Measurements from ENCODE around the gene CEP192. TPM values are rescaled to one million over a fixed set of nuclear protein-coding genes. Genes with fewer than 3 reads are reported as not detected.

CEP192 gene
- total and polyA plus RNA-seq, 2 of the 13 experiments (the other 11 are each of a cell fraction or from before 2014, with no cell fraction given) = 15.3 to 24.7 TPM

GRCh38 chr18:13054336-13054735 is 63.2 kb downstream of the CEP192 start:
- Histone ChIP-seq H4K20me1 (ENCODE audit: insufficient read depth, low read length) (no peaks in the 10 kb centered on the region), H3K27me3 (ENCODE audit: control insufficient read depth in 1 of 2, insufficient read depth in 2 of 2, low read length in 2 of 2) (no peaks in the 10 kb centered on the region), H3K4me2 (ENCODE audit: low read depth, low read length) (no peak overlapping the region), H2AFZ (ENCODE audit: low read length) (no peak overlapping the region), H3K27ac (ENCODE audit: extremely low read length, insufficient read depth, low read length) (no peak overlapping the region), H3K9ac (ENCODE audit: insufficient read depth, low read depth, low read length) (no peak overlapping the region), H3K79me2 (ENCODE audit: insufficient read depth, low read length) (no peaks in the 10 kb centered on the region), H3K4me1 (ENCODE audit: insufficient read depth, low read length) (no peaks in the 10 kb centered on the region), H3K36me3 (replicated peaks in 1 of 2; ENCODE audit: control insufficient read depth in 1 of 2, insufficient read depth in 2 of 2, low read length in 2 of 2) (peaks cover 11 to 84% of the 10 kb centered on the region in 2 experiments), H3K4me3 (replicated peaks in 1 of 3; ENCODE audit: insufficient read depth in 1 of 3, low read depth in 2 of 3, low read length in 3 of 3) (no peak overlapping the region), H3K9me3 (ENCODE audit: low read length) (no peaks in the 10 kb centered on the region)
- DNase-seq (ENCODE audit: low spot score) = no peak
- in situ Hi-C loops (cut with HindIII; ENCODE audit: extremely low pct_ligation_motif_present, low pct_unique_long_range_greater_than_20kb) (no loop called here), intact Hi-C loops (cut with micrococcal nuclease; ENCODE audit: unreplicated experiment) (no loop called here)
- 97% methylated on average over 2 of the region's 2 CpGs for WGBS (ENCODE audit: low lambda C conversion rate)
- no peak for ATAC-seq
- POLR2A ChIA-PET = no interaction called here
- no TSS peak for BruUV-seq (replicated peaks)
- CTCF ChIA-PET (ENCODE audit: low intra/inter-chr PET ratio, low total read pairs) = no interaction called here
- TF ChIP-seq ZMYM2 (CRISPR knock-in tag; IDR thresholded peaks at IDR 0.05) (no peak), BRF2 (CRISPR knock-in tag; IDR thresholded peaks at IDR 0.05) (no peak), HOMEZ (CRISPR knock-in tag; IDR thresholded peaks at IDR 0.05; ENCODE audit: low read depth) (no peak), ZFYVE20 (CRISPR knock-in tag; IDR thresholded peaks at IDR 0.05; ENCODE audit: borderline replicate concordance, low read depth) (no peak), ZNF20 (CRISPR knock-in tag; IDR thresholded peaks at IDR 0.05) (no peak), AGO1 (IDR thresholded peaks at IDR 0.05; ENCODE audit: low read depth, low read length, poor library complexity, severe bottlenecking) (no peak), ZNF615 (CRISPR knock-in tag; IDR thresholded peaks at IDR 0.05; ENCODE audit: borderline replicate concordance) (no peak), ZNF501 (CRISPR knock-in tag; IDR thresholded peaks at IDR 0.05) (no peak), ZUFSP (CRISPR knock-in tag; IDR thresholded peaks at IDR 0.05; ENCODE audit: borderline replicate concordance) (no peak), NCOA5 (CRISPR knock-in tag; IDR thresholded peaks at IDR 0.05) (no peak)
- no peak for FAIRE-seq

Data from HepG2 (cell line).